Measurements from ENCODE around the gene PHTF1. TPM values are rescaled to one million over a fixed set of nuclear protein-coding genes. Genes with fewer than 3 reads are reported as not detected.

PHTF1 gene
- total RNA-seq, 1 experiment from 2014 or later: 14.9 TPM

GRCh38 chr1:113683384-113684152 is 75.7 kb downstream of the PHTF1 start:
- no peak for DNase-seq
- intact Hi-C loops (cut with micrococcal nuclease; ENCODE audit: unreplicated experiment): no loop called here
- Mint-ChIP-seq H3K27me3 (ENCODE audit: unreplicated experiment) (no peaks in the 10 kb centered on the region), H3K4me1 (ENCODE audit: low read depth, unreplicated experiment) (no peaks in the 10 kb centered on the region), H3K4me3 (ENCODE audit: low read depth, unreplicated experiment) (no peak overlapping the region), H3K27ac (ENCODE audit: unreplicated experiment) (no peak overlapping the region), H3K9me3 (ENCODE audit: low read depth, unreplicated experiment) (no peaks in the 10 kb centered on the region), H3K36me3 (ENCODE audit: insufficient read depth, unreplicated experiment) (no peaks in the 10 kb centered on the region)
- BruUV-seq (replicated peaks): TSS peak; percentile 54
- CTCF ChIA-PET: no interaction called here
- TF ChIP-seq, protein P1, sequence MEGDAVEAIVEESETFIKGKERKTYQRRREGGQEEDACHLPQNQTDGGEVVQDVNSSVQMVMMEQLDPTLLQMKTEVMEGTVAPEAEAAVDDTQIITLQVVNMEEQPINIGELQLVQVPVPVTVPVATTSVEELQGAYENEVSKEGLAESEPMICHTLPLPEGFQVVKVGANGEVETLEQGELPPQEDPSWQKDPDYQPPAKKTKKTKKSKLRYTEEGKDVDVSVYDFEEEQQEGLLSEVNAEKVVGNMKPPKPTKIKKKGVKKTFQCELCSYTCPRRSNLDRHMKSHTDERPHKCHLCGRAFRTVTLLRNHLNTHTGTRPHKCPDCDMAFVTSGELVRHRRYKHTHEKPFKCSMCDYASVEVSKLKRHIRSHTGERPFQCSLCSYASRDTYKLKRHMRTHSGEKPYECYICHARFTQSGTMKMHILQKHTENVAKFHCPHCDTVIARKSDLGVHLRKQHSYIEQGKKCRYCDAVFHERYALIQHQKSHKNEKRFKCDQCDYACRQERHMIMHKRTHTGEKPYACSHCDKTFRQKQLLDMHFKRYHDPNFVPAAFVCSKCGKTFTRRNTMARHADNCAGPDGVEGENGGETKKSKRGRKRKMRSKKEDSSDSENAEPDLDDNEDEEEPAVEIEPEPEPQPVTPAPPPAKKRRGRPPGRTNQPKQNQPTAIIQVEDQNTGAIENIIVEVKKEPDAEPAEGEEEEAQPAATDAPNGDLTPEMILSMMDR (IDR thresholded peaks at IDR 0.05; ENCODE audit: unreplicated experiment): no peak

GRCh38 chr1:113681596-113682337 is 77.5 kb downstream of the PHTF1 start:
- CTCF ChIA-PET: interaction anchor here (0.5 to 0.7 kb wide), 2 partner anchors 509 to 818 kb away, joined by 4 read pairs; no protein-coding TSS in a partner anchor
- intact Hi-C loops (cut with micrococcal nuclease; ENCODE audit: unreplicated experiment): no loop called here
- no peaks in the 10 kb centered on the region for H3K27me3 Mint-ChIP-seq (ENCODE audit: unreplicated experiment)
- peaks cover 2% of the 10 kb centered on the region for H3K36me3 Mint-ChIP-seq (ENCODE audit: insufficient read depth, unreplicated experiment)
- H3K4me3 Mint-ChIP-seq (ENCODE audit: low read depth, unreplicated experiment): no peak overlapping the region
- no peak overlapping the region for H3K27ac Mint-ChIP-seq (ENCODE audit: unreplicated experiment)
- peaks cover 13% of the 10 kb centered on the region for H3K4me1 Mint-ChIP-seq (ENCODE audit: low read depth, unreplicated experiment)
- DNase-seq: no peak
- TF ChIP-seq, protein P1 (IDR thresholded peaks at IDR 0.05; ENCODE audit: unreplicated experiment): no peak
- no TSS peak for BruUV-seq (replicated peaks)
- H3K9me3 Mint-ChIP-seq (ENCODE audit: low read depth, unreplicated experiment): no peaks in the 10 kb centered on the region

GRCh38 chr1:113678159-113678469 is 81.2 kb downstream of the PHTF1 start:
- Mint-ChIP-seq H3K27me3 (ENCODE audit: unreplicated experiment) (no peaks in the 10 kb centered on the region), H3K27ac (ENCODE audit: unreplicated experiment) (no peak overlapping the region), H3K4me1 (ENCODE audit: low read depth, unreplicated experiment) (peaks cover 36% of the 10 kb centered on the region), H3K36me3 (ENCODE audit: insufficient read depth, unreplicated experiment) (peaks cover 4% of the 10 kb centered on the region), H3K9me3 (ENCODE audit: low read depth, unreplicated experiment) (no peaks in the 10 kb centered on the region), H3K4me3 (ENCODE audit: low read depth, unreplicated experiment) (no peak overlapping the region)
- CTCF ChIA-PET: interaction anchor here (1.0 to 1.2 kb wide), 2 partner anchors 282 to 538 kb away, joined by 3 to 6 read pairs; no protein-coding TSS in a partner anchor
- no TSS peak for BruUV-seq (replicated peaks)
- DNase-seq: no peak
- TF ChIP-seq, protein P1 (IDR thresholded peaks at IDR 0.05; ENCODE audit: unreplicated experiment): peak; percentile 2
- intact Hi-C loops (cut with micrococcal nuclease; ENCODE audit: unreplicated experiment): loop anchor here (1.0 to 10.0 kb wide), 5 partner anchors 226 to 961 kb away; partner anchors contain the start of genes MAGI3 and PPM1J

DNA sequence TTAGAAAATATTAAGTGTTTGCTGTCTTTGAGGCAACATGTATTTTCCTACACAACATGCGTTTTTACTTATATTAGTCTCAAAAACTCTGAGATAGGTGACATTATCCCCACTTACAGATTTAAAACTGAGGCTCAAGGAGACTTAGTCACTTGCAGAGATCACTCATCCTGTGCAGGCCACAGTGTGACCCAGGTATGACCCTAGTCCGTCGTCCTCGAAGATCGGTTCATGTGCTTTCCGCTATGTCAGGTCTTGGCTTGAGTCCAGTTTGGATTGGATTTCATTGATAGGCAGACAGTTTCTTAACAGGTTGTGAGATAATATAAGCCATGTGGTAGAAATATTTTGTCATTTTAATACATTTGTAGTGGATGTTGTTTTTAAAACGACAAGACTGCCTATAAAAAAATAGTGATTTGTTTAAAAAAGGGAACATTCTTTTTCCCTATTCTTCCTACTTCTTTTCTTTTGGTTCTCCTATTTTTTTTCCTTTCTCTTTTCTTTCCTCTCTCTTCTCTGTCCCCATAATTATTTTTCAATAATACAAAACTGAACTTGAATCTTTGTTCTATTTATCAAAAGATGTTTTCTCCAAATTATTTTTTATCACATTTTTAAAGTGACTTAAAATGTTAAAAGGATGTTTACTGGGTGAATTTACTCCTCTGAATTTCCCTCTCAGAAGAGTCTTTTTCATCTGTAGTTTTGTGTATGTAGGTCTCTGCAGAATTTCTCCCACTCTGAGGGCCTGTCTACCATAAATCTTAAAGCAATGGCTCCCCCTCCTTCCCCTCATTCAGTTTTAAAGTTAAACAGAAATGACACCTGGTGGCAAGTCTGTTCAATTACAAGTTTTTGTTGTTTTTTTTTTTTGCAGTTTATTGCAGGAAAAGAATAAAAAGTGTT is 81.8 kb downstream of the PHTF1 start:
- H3K36me3 Mint-ChIP-seq (ENCODE audit: insufficient read depth, unreplicated experiment): peaks cover 4% of the 10 kb centered on the region
- no peaks in the 10 kb centered on the region for H3K9me3 Mint-ChIP-seq (ENCODE audit: low read depth, unreplicated experiment)
- BruUV-seq (replicated peaks): no TSS peak
- TF ChIP-seq, protein P1 (IDR thresholded peaks at IDR 0.05; ENCODE audit: unreplicated experiment): peak; percentile 36
- intact Hi-C loops (cut with micrococcal nuclease; ENCODE audit: unreplicated experiment): loop anchor here (1.0 to 10.0 kb wide), 5 partner anchors 225 to 960 kb away; partner anchors contain the start of genes MAGI3 and PPM1J
- peaks cover 36% of the 10 kb centered on the region for H3K4me1 Mint-ChIP-seq (ENCODE audit: low read depth, unreplicated experiment)
- H3K27me3 Mint-ChIP-seq (ENCODE audit: unreplicated experiment): no peaks in the 10 kb centered on the region
- peak; percentile 52 for DNase-seq
- H3K4me3 Mint-ChIP-seq (ENCODE audit: low read depth, unreplicated experiment): no peak overlapping the region
- peak overlapping the region; percentile 37 for H3K27ac Mint-ChIP-seq (ENCODE audit: unreplicated experiment)
- CTCF ChIA-PET: interaction anchor here (1.0 to 1.2 kb wide), 2 partner anchors 281 to 538 kb away, joined by 3 to 6 read pairs; no protein-coding TSS in a partner anchor
